Ovary (tissue), 3 donors: ENCODE data around the gene SPSB1.

Experiments
- CTCF ChIP-seq, 3 donors: fragments of 450-650 bp in 2 of 3; fragments of 200-600 bp in 1 of 3; IDR thresholded peaks; one replicate each; pipeline versions ENCODE4 v1.5.1 to v1.8.0; 2016 to 2022; ENCODE audit warnings: antibody characterized with exemption in 3 of 3, mild to moderate bottlenecking in 1 of 3
- EP300 ChIP-seq: sonication (generic); formaldehyde crosslinking; IDR thresholded peaks from one replicate; pipeline ENCODE4 v1.6.1; 2017; ENCODE audit warnings: antibody characterized with exemption
- POLR2A ChIP-seq: fragments of 450-650 bp; IDR thresholded peaks from one replicate; pipeline ENCODE4 v1.6.1; 2017; ENCODE audit warnings: antibody characterized with exemption, mild to moderate bottlenecking, moderate library complexity
- donor health status: DM: no; HTN: no; CAD: no.

DNA sequence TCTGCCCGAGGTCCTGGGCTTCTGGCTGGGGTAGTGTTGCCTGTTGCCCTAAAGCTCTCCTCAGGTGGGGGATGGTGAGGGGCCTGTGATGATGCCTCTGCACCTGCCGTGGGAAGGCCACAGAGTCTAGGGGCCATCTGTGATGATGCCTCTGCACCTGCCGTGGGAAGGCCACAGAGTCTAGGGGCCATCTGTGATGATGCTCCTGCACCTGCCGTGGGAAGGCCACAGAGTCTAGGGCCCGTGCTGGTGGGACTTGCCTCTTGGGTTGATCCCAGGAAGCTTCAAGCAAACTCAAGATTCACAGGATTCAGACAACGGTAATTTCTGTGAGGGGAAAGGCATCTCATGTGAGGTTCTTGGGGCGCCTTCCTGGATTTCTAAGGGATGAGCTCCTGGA lies 17.3 kb downstream of the SPSB1 start:
- no peak for TF ChIP-seq EP300
- TF ChIP-seq CTCF (IDR thresholded peaks at IDR 0.05), result no peak
- TF ChIP-seq POLR2A, result no peak
